PC-9 (cell line): Measurements from ENCODE around the gene PODXL2. TPM values are rescaled to one million over a fixed set of nuclear protein-coding genes. Genes with fewer than 3 reads are reported as not detected.

Experiments used
- BruUV-seq: library from RNA; stranded (reverse); fragments of 400-500 nt; replicated peaks from 2 replicates; lab custom pipeline; 2021; lab: Mats Ljungman, UMichigan
- CTCF ChIA-PET: fragments of 300-600 bp; sonication (Branson Sonifier 250); formaldehyde crosslinking; loops from one replicate; lab custom pipeline; 2022; ENCODE audit warnings: antibody characterized with exemption; lab: Charles Lee
- POLR2A ChIA-PET: fragments of 300-600 bp; sonication (Branson Sonifier 250); formaldehyde crosslinking; loops from one replicate; lab custom pipeline; 2022; ENCODE audit warnings: antibody characterized with exemption; ENCODE audit not compliant: unreplicated experiment; lab: Charles Lee
- DNase-seq, 2 experiments: peaks; one replicate each; pipeline versions ENCODE4 v3.0.0 to v3.0.0-alpha.2; 2015 to 2022; ENCODE audit warnings: mixed read lengths in 1 of 2
- H2AFZ ChIP-seq: fragments of 200-600 bp; sonication (generic); 2 replicates; pipeline ENCODE4 v1.8.1; 2017; ENCODE audit warnings: antibody characterized with exemption
- H3F3A ChIP-seq: fragments of 200-600 bp; sonication (generic); 2 replicates; pipeline ENCODE4 v1.8.1; 2017; ENCODE audit warnings: antibody characterized with exemption, mild to moderate bottlenecking, low read depth; ENCODE audit not compliant: insufficient read depth
- H3K27ac ChIP-seq: fragments of 200-600 bp; sonication (generic); 2 replicates; pipeline ENCODE4 v1.6.1; 2016; ENCODE audit warnings: mixed run types
- H3K27me3 ChIP-seq: fragments of 200-600 bp; sonication (generic); 2 replicates; pipeline ENCODE4 v1.6.1; 2016; ENCODE audit warnings: low read depth, mixed run types; ENCODE audit not compliant: insufficient read depth
- H3K36me3 ChIP-seq: fragments of 200-600 bp; sonication (generic); 2 replicates; pipeline ENCODE4 v1.6.1; 2016; ENCODE audit warnings: low read depth, mixed run types
- H3K4me1 ChIP-seq: fragments of 200-600 bp; sonication (generic); replicated peaks from 2 replicates; pipeline ENCODE4 v1.6.1; 2016; ENCODE audit warnings: mixed run types; ENCODE audit not compliant: insufficient read depth
- H3K4me2 ChIP-seq: fragments of 200-600 bp; sonication (generic); 2 replicates; pipeline ENCODE4 v1.6.1; 2017; ENCODE audit warnings: mixed run types
- H3K4me3 ChIP-seq: fragments of 200-600 bp; sonication (generic); 2 replicates; pipeline ENCODE4 v1.6.1; 2016; ENCODE audit warnings: mixed run types
- H3K79me2 ChIP-seq: fragments of 200-600 bp; sonication (generic); 2 replicates; pipeline ENCODE4 v1.6.1; 2017; ENCODE audit warnings: low read depth, mixed run types
- H3K9me2 ChIP-seq: fragments of 200-600 bp; sonication (generic); 2 replicates; pipeline ENCODE4 v1.8.1; 2017; ENCODE audit warnings: mild to moderate bottlenecking; ENCODE audit not compliant: insufficient read depth
- H3K9me3 ChIP-seq: fragments of 200-600 bp; sonication (generic); 2 replicates; pipeline ENCODE4 v1.8.1; 2016; ENCODE audit warnings: low read depth; ENCODE audit not compliant: insufficient read depth
- H4K20me1 ChIP-seq: fragments of 200-600 bp; sonication (generic); 2 replicates; pipeline ENCODE4 v1.8.1; 2017; ENCODE audit not compliant: insufficient read depth
- CTCF ChIP-seq: fragments of 200-600 bp; sonication (generic); conservative IDR thresholded peaks from 2 replicates; pipeline ENCODE4 v1.6.1; 2017; ENCODE audit warnings: mixed run types, antibody characterized with exemption, mild to moderate bottlenecking, moderate library complexity
- EZH2 ChIP-seq: fragments of 200-600 bp; sonication (generic); IDR thresholded peaks from 2 replicates; pipeline ENCODE4 v1.8.0; 2017; ENCODE audit warnings: antibody characterized with exemption, low read depth
- intact Hi-C: fragments of 100-400 bp; cut with micrococcal nuclease; formaldehyde crosslinking; loops from one replicate; pipeline ENCODE4 v1.10.0; 2022; ENCODE audit not compliant: unreplicated experiment
- total RNA-seq: library from RNA; stranded (reverse); gene quantifications from 2 replicates; pipeline ENCODE4 v1.2.3, GENCODE V29; 2021

Gene PODXL2
- total RNA-seq, 1 experiment from 2014 or later: 11.9 TPM

- TF ChIP-seq CTCF (no peak), EZH2 (no peak)
- intact Hi-C loops: no loop called here
- Histone ChIP-seq H3K36me3 (peaks cover 5% of the 10 kb centered on the region; the same call in 1 of the 2 replicates), H3K4me1 (no peaks in the 10 kb centered on the region), H3K9me3 (no peaks in the 10 kb centered on the region), H3K9me2 (no peaks in the 10 kb centered on the region), H3K27me3 (no peaks in the 10 kb centered on the region), H3F3A (no peaks in the 10 kb centered on the region), H3K27ac (no peak overlapping the region), H3K4me2 (no peak overlapping the region), H4K20me1 (no peaks in the 10 kb centered on the region), H3K79me2 (peaks cover 12% of the 10 kb centered on the region; the same call in 1 of the 2 replicates), H3K4me3 (no peak overlapping the region), H2AFZ (no peak overlapping the region)
- no peak for DNase-seq
- ChIA-PET CTCF (no interaction called here), POLR2A (no interaction called here)
- BruUV-seq: no TSS peak
These were observed 22.7 kb upstream of the PODXL2 start for GRCh38 chr3:127606086-127606805.

DNA sequence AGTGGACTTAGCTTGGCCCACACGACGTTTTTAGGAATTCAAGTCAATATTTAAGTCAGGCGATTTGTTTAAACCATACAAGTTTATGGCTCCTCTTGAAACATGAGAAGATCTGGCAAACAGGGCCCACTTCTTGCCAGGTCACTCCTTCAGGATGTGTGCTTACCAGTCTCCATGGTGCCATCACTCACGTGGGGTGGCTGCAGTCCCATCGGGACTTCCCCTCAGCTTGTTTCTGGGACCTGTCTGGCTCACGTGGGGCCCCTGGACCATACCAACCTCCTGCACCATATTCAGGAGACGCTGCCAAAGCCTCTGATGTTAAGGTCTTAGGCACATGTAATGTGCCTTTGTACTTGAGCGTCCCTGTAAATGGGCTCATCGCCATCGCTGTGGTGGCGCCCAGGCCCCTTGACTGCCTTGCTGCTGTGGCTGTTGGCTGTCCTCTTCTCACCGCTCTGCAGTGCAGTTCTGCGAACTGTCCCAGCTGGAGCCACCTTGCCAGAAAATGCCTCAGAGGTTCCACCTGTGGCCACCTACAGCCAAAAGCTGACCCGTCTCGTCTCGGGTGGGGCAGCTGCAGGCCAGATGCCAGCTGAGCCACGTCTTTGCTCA, 21.9 kb upstream of the PODXL2 start:
- peaks cover under 1% of the 10 kb centered on the region; the same call in 1 of the 2 replicates for H3K36me3 ChIP-seq
- intact Hi-C loops: no loop called here
- no peaks in the 10 kb centered on the region for H3K4me1 ChIP-seq
- no peak for DNase-seq
- no peaks in the 10 kb centered on the region for H3K27me3 ChIP-seq
- H3K27ac ChIP-seq: no peak overlapping the region
- no peak overlapping the region for H3K4me2 ChIP-seq
- POLR2A ChIA-PET: no interaction called here
- no peaks in the 10 kb centered on the region for H4K20me1 ChIP-seq
- no peak overlapping the region for H2AFZ ChIP-seq
- BruUV-seq: no TSS peak
- H3K79me2 ChIP-seq: peaks cover 3% of the 10 kb centered on the region; the same call in 1 of the 2 replicates
- H3F3A ChIP-seq: no peaks in the 10 kb centered on the region
- no peak for TF ChIP-seq EZH2
- TF ChIP-seq CTCF: no peak
- H3K9me2 ChIP-seq: no peaks in the 10 kb centered on the region
- no peaks in the 10 kb centered on the region for H3K9me3 ChIP-seq
- H3K4me3 ChIP-seq: no peak overlapping the region
- CTCF ChIA-PET: no interaction called here

DNA sequence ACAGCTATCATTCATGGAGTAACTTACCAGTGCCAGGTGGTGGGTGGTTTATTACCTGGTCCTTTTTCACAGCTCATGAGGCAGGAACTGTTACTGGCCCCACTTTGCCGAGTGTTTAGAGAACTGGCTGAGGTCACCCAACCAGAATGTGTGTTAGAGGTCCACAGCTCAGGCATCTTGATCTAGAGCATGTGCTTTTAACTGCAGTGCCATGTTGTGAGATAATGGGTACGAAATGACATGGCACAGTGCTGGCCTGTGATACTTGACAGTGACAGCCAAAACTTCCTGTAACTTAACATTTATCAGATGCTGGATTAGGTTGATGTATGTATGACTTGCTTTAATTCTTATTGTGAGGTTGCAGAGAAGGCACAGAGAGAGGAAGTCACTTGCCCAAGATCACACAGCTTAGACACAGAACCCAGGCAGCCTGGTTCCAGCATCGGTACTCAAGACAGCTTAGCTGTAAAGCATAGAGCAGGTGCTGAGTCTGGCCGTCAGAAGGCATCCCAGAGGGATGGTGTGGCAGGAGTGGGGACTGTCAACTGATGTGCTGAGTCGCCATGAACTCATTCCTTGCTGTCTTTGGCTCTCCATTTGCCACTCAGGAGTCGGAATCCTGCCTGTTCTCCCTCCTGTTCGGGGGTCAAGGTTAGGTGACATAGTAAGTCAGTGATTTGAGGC, 21.2 kb upstream of the PODXL2 start:
- BruUV-seq: no TSS peak
- Histone ChIP-seq H3K9me3 (no peaks in the 10 kb centered on the region), H3K27ac (no peak overlapping the region), H3K4me3 (no peak overlapping the region), H4K20me1 (no peaks in the 10 kb centered on the region), H3K36me3 (peaks cover 6% of the 10 kb centered on the region; the same call in 1 of the 2 replicates), H3F3A (no peaks in the 10 kb centered on the region), H3K4me1 (no peaks in the 10 kb centered on the region), H3K4me2 (no peak overlapping the region), H2AFZ (no peak overlapping the region), H3K79me2 (no peaks in the 10 kb centered on the region), H3K9me2 (no peaks in the 10 kb centered on the region), H3K27me3 (no peaks in the 10 kb centered on the region)
- ChIA-PET CTCF (no interaction called here), POLR2A (no interaction called here)
- DNase-seq: no peak
- intact Hi-C loops: no loop called here
- no peak for TF ChIP-seq EZH2
- no peak for TF ChIP-seq CTCF
